HL-60 (cell line): ENCODE results near the gene WFS1.

Experiments
- CTCF ChIP-seq: IDR thresholded peaks from one replicate; pipeline ENCODE4 v1.5.1; 2011; ENCODE audit warnings: low read length, control low read depth, inconsistent platforms; ENCODE audit not compliant: insufficient read depth
- GABPA ChIP-seq: IDR thresholded peaks from 2 replicates; pipeline ENCODE4 v1.6.1; 2012; ENCODE audit warnings: low read depth
- POLR2AphosphoS5 ChIP-seq: IDR thresholded peaks from 2 replicates; pipeline ENCODE4 v1.6.1; 2012; ENCODE audit warnings: low read depth
- REST ChIP-seq: IDR thresholded peaks from 2 replicates; pipeline ENCODE4 v1.6.1; 2012; ENCODE audit warnings: low read depth; ENCODE audit not compliant: insufficient replicate concordance

- TF ChIP-seq CTCF (no peak), REST (no peak), POLR2AphosphoS5 (no peak), GABPA (no peak)
Observed at GRCh38 chr4:6301732-6302442, 32.2 kb downstream of the WFS1 start.
